ENCODE measurements around the gene HIRIP3. TPM values are rescaled to one million over a fixed set of nuclear protein-coding genes. Genes with fewer than 3 reads are reported as not detected.
A peak's percentile ranks its signal among the peaks of the same experiment; 100 is the strongest.

HIRIP3 gene
- total RNA-seq, 1 donor from 2014 or later: 14.2 TPM

GRCh38 chr16:29993903-29994599, 1.4 kb downstream of the HIRIP3 start:
- H3K4me3 Mint-ChIP-seq: peak overlapping the region; percentile 57
- no peak for TF ChIP-seq CTCF (IDR thresholded peaks at IDR 0.05)
- no peaks in the 10 kb centered on the region for H3K27me3 Mint-ChIP-seq
- CTCF ChIA-PET: interaction anchor here (1.5 kb wide), 1 partner anchor 32 kb away, joined by 5 read pairs; the partner anchor contains the start of gene TMEM219
- POLR2A ChIA-PET: interaction anchor here (0.5 to 1.8 kb wide), 4 partner anchors 8 to 68 kb away, joined by 3 to 11 read pairs (median 5); partner anchors contain the start of gene KCTD13
- peaks cover 29% of the 10 kb centered on the region for H3K4me1 Mint-ChIP-seq
- intact Hi-C loops (cut with micrococcal nuclease): no loop called here
- H3K27ac Mint-ChIP-seq: no peak overlapping the region
- H3K9me3 Mint-ChIP-seq: no peaks in the 10 kb centered on the region
- DNase-seq (no peak), ATAC-seq (ENCODE audit: low read depth) (no peak)
- H3K36me3 Mint-ChIP-seq (ENCODE audit: low read depth): peaks cover 63% of the 10 kb centered on the region

- Mint-ChIP-seq H3K27me3 (no peaks in the 10 kb centered on the region), H3K4me1 (peaks cover 28% of the 10 kb centered on the region), H3K27ac (no peak overlapping the region), H3K4me3 (no peak overlapping the region), H3K36me3 (ENCODE audit: low read depth) (peaks cover 64% of the 10 kb centered on the region), H3K9me3 (no peaks in the 10 kb centered on the region)
- CTCF ChIA-PET: interaction anchor here (1.5 kb wide), 1 partner anchor 32 kb away, joined by 5 read pairs; the partner anchor contains the start of gene TMEM219
- DNase-seq (no peak), ATAC-seq (ENCODE audit: low read depth) (no peak)
- no peak for TF ChIP-seq CTCF (IDR thresholded peaks at IDR 0.05)
- intact Hi-C loops (cut with micrococcal nuclease): no loop called here
- POLR2A ChIA-PET: interaction anchor here (0.5 to 1.8 kb wide), 5 partner anchors 8 to 67 kb away, joined by 3 to 12 read pairs (median 6); partner anchors contain the start of gene KCTD13
Measured at GRCh38 chr16:29993191-29993902, 2.1 kb downstream of the HIRIP3 start.

GRCh38 chr16:29992344-29992967, 3.0 kb downstream of the HIRIP3 start:
- intact Hi-C loops (cut with micrococcal nuclease): no loop called here

GRCh38 chr16:29991571-29991904, 3.9 kb downstream of the HIRIP3 start:
- TF ChIP-seq CTCF (IDR thresholded peaks at IDR 0.05): no peak
- POLR2A ChIA-PET: no interaction called here
- intact Hi-C loops (cut with micrococcal nuclease): no loop called here

More at GRCh38 chr16:29992344-29992967, 3.0 kb downstream of the HIRIP3 start:
- no peaks in the 10 kb centered on the region for H3K27me3 Mint-ChIP-seq
- DNase-seq (no peak), ATAC-seq (ENCODE audit: low read depth) (no peak)
- no peaks in the 10 kb centered on the region for H3K9me3 Mint-ChIP-seq
- CTCF ChIA-PET: interaction anchor here (0.7 to 1.5 kb wide), 2 partner anchors 31 to 48 kb away, joined by 3 to 5 read pairs; partner anchors contain the start of gene TMEM219
- H3K36me3 Mint-ChIP-seq (ENCODE audit: low read depth): peaks cover 65% of the 10 kb centered on the region
- peak overlapping the region; percentile 50 for H3K27ac Mint-ChIP-seq
- no peak overlapping the region for H3K4me3 Mint-ChIP-seq
- no peak for TF ChIP-seq CTCF (IDR thresholded peaks at IDR 0.05)
- POLR2A ChIA-PET: interaction anchor here (1.4 kb wide), 1 partner anchor 11 kb away, joined by 12 read pairs; no protein-coding TSS in a partner anchor
- peaks cover 24% of the 10 kb centered on the region for H3K4me1 Mint-ChIP-seq

More at GRCh38 chr16:29991571-29991904, 3.9 kb downstream of the HIRIP3 start:
- CTCF ChIA-PET: interaction anchor here (0.5 kb wide), 1 partner anchor 25 kb away, joined by 3 read pairs; no protein-coding TSS in a partner anchor
- peaks cover 66% of the 10 kb centered on the region for H3K36me3 Mint-ChIP-seq (ENCODE audit: low read depth)
- peaks cover 18% of the 10 kb centered on the region for H3K4me1 Mint-ChIP-seq
- no peak overlapping the region for H3K4me3 Mint-ChIP-seq
- H3K9me3 Mint-ChIP-seq: no peaks in the 10 kb centered on the region
- no peaks in the 10 kb centered on the region for H3K27me3 Mint-ChIP-seq
- ATAC-seq (ENCODE audit: low read depth) (no peak), DNase-seq (no peak)
- no peak overlapping the region for H3K27ac Mint-ChIP-seq

Data from activated B cell treated with CpG ODN at 0.5 μM for 24 hours (primary cell).